ENCODE data around the gene ACTN4.

The ACTN4 gene

DNA sequence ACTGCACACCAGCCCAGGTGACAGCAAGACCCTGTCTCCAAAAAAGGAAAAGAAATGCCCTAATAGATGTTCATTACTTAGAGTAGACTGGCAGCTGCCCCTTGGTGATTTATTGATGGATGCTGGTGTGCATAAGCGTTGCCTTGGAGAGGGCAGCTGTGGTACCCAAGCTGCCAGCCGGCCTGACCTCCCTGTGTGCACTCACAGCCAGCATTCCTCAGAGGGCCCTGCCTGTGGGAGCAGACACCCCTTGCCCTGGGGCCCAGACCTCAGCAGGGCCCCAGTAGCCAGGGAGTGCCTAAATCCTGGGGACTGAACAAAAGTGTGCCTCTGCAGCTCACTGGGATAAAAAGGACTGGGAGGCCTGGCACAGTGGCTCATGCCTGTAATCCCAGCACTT, 7.8 kb upstream of the ACTN4 start:
- no peak for DNase-seq (ENCODE audit: low read depth)
- no peak overlapping the region for H3K4me3 ChIP-seq (ENCODE audit: low read depth, low read length)
- TF ChIP-seq CTCF (IDR thresholded peaks at IDR 0.05; ENCODE audit: low read depth, low read length, missing control alignments) = no peak
- in situ Hi-C loops (cut with HindIII; ENCODE audit: low sequenced_read_pairs) = no loop called here

DNA sequence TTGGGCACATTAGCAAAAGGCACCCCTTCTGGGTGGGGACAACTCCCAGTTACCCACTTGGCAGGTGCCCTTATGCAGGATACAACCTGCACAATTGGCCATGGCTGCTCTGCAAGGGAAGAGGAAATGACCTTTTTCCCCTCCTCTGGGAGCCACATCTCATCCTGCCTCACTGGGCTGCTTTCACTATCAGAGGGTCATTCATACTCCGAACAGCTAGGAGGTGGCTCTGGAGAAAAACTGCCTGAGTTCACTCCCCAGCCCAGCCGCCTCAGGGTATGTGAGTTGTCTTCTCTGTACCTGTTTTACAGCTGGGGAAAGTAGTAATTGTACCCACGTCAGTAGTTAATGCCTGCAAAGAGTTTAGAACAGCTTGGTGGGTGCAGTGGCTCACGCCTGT, 7.1 kb upstream of the ACTN4 start:
- TF ChIP-seq CTCF (IDR thresholded peaks at IDR 0.05; ENCODE audit: low read depth, low read length, missing control alignments) = no peak
- in situ Hi-C loops (cut with HindIII; ENCODE audit: low sequenced_read_pairs) = no loop called here
- no peak for DNase-seq (ENCODE audit: low read depth)
- no peak overlapping the region for H3K4me3 ChIP-seq (ENCODE audit: low read depth, low read length)

DNA sequence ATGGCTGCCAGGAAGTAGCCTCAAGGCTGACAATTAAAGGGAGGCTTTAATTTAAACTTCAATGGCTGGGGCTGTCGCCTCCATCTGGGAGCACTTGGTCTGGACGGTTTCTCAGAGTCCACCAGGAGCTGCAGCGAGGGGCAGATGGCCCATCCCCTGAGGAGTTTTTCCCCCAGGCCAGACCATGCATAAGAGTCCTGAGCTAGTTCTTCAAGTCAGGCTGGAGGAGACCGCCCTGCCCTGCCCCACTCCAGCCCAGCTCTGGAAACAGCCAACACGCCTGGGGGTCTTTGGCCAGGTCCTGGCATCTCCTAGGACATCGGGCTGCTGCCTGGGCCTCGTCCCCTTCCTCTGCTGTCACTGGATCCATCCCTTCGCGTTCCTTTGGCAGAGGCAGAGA, 5.3 kb upstream of the ACTN4 start:
- no peak for TF ChIP-seq CTCF (IDR thresholded peaks at IDR 0.05; ENCODE audit: low read depth, low read length, missing control alignments)
- H3K4me3 ChIP-seq (ENCODE audit: low read depth, low read length) = no peak overlapping the region
- DNase-seq (ENCODE audit: low read depth) = no peak
- in situ Hi-C loops (cut with HindIII; ENCODE audit: low sequenced_read_pairs) = no loop called here

DNA sequence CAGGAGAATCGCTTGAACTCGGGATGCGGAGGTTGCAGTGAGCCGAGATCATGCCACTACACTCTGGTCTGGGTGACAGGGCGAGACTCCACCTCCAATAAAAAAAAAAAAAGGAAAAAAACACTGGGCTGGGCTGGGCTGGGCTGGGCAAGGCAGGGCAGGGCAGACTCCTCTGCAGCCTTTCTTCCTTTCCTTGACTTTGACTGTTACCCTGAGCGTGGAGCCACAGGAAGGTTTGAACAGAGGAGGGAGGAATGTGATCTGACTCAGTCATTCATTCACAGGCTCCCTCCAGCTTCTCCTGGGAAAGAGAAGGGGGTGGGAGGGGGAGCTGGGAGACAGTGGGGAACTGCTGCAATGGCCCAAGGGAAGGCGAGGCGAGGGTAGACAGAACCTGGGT, 2.7 kb upstream of the ACTN4 start:
- no peak for TF ChIP-seq CTCF (IDR thresholded peaks at IDR 0.05; ENCODE audit: low read depth, low read length, missing control alignments)
- in situ Hi-C loops (cut with HindIII; ENCODE audit: low sequenced_read_pairs) = no loop called here
- no peak overlapping the region for H3K4me3 ChIP-seq (ENCODE audit: low read depth, low read length)
- no peak for DNase-seq (ENCODE audit: low read depth)

DNA sequence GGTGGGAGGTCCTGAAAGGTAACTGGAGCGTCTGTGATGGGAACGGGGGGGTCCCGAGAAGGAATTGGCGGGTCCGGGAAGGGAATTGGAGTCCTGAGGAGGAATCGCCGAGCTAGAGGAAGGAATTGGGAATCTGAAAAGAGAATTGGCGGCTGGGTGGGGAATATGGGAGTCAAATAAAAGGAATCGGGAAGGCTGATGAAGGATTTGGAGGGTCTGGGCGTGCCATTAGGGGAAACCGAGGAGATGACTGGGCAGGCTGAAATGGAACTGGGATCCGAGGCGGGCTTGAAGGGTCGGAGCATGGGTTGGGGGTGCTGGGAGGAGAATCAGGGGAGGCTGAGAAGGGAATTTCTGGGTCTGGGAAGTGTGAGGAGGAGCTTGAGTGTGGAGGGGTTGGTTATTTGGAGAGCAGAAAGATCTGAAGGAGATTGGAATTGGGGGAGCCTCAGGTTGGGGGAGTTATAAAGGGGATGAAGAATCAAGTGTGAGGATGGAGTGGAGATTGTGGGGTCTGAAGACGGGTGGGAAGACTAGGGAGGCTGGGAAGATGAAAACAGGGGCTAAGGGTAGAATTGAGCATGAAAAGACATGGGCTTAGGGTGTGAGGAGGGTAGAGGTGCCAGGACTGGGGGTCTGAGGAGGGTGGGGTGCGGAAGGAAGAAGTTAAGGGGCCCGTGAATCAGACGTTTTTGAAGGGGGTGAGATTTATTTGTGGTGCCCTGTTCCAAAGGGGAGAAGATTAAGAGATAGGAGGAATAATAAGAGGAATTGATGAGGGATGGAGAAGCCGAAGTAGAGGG, 718 bp downstream of the ACTN4 start:
- TF ChIP-seq CTCF (IDR thresholded peaks at IDR 0.05; ENCODE audit: low read depth, low read length, missing control alignments) = no peak
- DNase-seq (ENCODE audit: low read depth) = no peak
- in situ Hi-C loops (cut with HindIII; ENCODE audit: low sequenced_read_pairs) = no loop called here
- H3K4me3 ChIP-seq (ENCODE audit: low read depth, low read length) = peak overlapping the region; percentile 99

DNA sequence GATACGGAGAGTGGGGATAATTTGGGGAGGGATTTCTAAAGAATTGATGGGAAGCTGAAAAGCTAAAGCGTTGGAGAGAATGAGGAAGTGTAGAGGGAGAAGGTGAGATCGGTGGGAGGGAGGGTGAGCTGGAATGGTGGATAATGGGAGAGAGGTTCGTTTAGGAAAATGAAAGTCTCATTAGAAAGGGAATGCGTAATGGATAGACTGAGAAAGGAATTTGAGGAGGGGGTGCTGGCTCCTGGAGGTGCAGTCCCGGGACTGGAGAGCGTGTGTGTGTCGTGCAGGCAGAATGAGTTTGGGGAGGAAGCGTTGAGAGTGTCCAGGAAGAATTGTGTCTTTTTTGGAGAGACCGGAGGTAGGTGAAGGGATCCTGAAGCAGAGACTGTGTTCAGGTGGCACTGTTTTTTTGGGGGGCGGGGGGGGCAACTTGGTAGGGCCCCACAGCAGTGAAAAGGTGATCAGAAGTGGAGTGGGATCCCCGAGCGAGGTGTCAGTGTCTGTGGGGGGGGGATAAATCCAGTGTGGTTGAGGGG, 1.4 kb downstream of the ACTN4 start:
- in situ Hi-C loops (cut with HindIII; ENCODE audit: low sequenced_read_pairs) = no loop called here
- TF ChIP-seq CTCF (IDR thresholded peaks at IDR 0.05; ENCODE audit: low read depth, low read length, missing control alignments) = no peak
- peak overlapping the region; percentile 99 for H3K4me3 ChIP-seq (ENCODE audit: low read depth, low read length)
- DNase-seq (ENCODE audit: low read depth) = no peak

Measured in astrocyte of the cerebellum (primary cell).